GM19025 (cell line): ENCODE data around the gene ADCY9.
"Not testable (repeated sequence)": the region's sequence is repeated elsewhere in the genome, so short reads cannot be mapped to it uniquely, and the experiment has no call there.

ENCODE experiments used
- ATAC-seq: cut with Tn5 transposase; IDR thresholded peaks from one replicate; pipeline ENCODE4 v1.9.1; 2021; ENCODE audit warnings: mild to moderate bottlenecking, low read depth, moderate library complexity; ENCODE audit not compliant: unreplicated experiment

The ADCY9 gene

DNA sequence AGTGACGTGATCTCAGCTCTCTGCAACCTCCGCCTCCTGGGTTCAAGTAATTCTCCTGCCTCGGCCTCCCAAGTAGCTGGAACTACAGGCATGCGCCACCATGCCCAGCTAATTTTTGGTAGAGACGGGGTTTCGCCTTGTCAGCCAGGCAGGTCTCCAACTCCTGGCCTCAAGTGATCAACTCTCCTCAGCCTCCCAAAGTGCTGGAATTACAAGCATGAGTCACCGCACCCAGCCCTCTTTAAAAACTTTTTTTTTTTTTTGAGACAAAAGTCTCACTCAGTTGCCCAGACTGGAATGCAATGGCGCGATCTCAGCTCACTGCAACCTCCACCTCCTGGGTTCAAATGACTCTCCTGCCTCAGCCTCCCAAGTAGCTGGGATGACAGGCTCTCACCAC is 43.1 kb downstream of the ADCY9 start:
- ATAC-seq: not testable (repeated sequence)

- ATAC-seq: no peak
Measured at GRCh38 chr16:4071686-4072561, 44.3 kb downstream of the ADCY9 start.

DNA sequence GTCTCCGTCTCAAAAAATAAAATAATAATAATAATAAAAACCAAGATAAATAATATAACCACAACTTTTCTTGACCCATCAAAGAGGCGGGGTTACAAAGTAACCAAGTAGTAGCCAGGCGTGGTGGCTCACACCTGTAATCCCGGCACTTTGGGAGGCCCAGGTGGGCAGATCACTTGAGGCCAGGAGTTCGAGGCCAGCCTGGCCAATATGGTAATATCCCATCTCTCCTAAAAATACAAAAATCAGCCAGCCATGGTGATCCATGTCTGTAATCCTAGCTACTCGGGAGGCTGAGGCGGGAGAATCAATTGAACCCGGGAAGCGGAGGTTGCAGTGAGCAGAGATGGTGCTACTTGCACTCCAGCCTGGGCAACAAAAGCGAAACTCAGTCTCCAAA is 45.3 kb downstream of the ADCY9 start:
- ATAC-seq: no peak

- no peak for ATAC-seq
Measured at GRCh38 chr16:4067262-4068001, 48.8 kb downstream of the ADCY9 start.

DNA sequence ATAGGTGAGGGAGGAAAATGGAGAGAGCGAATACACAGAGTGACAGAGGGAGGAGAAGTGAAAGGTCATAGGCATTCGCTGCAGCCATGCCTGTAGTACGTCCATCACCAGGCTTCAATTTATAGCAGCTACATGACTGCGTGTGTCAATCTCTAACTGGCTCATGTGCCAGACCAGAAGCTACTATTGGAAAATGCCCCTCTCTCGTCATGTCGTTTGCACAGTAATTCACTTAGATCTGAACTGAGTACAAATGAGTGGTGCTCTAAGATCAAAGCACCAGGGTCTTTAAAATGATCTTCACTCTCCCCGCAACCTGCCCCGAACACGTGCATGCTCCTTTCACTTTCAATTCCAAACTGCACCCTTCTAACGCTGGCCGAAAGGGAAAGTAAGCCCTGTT is 51.3 kb downstream of the ADCY9 start:
- no peak for ATAC-seq

GRCh38 chr16:4062212-4062802 is 53.9 kb downstream of the ADCY9 start:
- no peak for ATAC-seq

DNA sequence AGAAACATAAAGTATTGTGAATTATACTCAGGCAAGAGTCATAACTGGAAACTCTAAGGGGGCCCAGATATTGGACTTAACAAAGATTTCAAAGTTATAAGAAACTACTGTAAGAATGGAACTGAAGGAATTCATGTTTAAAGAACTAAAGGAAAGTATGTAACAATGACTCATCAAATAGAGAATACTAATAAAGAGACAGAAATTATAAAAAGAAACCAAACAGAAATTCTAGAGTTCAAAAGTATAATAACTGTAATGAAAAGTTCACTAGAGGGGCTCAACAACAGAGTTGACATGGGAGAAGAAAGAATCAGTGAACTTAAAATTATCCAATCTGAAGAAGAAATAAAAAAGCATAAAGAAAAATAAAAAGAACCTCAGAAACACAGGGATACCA is 55.4 kb downstream of the ADCY9 start:
- ATAC-seq: no peak

- no peak for ATAC-seq
Measured at GRCh38 chr16:4060009-4060408, 56.2 kb downstream of the ADCY9 start.

DNA sequence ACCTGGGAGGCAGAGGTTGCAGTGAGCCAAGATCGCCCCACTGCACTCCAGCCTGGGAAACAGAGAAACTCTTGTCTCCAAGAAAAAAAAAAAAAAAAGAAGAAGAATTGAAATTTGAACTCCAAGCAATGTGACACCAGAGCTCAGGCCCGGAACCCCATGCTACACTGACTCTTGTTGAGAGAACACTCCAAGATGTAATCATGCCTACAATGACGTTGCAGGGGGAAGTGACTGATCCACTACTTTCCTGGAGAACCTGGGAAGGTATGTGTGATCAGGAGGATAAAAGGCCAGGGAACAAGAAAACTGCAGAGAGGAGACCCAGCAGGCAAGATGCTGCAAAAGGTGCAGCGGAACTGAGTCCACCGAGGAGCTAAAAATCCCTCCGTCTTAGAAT is 57.9 kb downstream of the ADCY9 start:
- no peak for ATAC-seq

DNA sequence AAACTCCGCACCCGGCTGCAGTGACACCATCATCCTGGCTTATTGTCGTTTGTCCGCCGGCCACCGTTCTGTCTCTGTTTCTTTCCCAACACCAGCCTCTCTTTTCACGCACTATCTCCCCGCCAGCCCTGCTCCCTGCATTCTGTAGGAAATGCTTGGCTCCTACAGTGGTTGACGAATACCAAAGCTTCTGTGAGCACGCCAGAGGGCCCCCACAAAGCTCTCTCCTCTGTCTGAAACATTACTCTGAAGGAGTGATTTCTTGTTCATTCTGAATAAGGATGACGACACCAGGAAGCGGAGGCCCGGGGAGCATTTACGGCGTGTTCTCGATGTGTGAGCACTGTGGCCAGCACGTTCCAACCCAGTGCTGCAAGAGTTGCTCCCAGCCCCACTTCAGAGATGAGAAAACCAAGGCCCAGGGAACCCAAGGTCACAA is 58.8 kb downstream of the ADCY9 start:
- ATAC-seq: no peak

DNA sequence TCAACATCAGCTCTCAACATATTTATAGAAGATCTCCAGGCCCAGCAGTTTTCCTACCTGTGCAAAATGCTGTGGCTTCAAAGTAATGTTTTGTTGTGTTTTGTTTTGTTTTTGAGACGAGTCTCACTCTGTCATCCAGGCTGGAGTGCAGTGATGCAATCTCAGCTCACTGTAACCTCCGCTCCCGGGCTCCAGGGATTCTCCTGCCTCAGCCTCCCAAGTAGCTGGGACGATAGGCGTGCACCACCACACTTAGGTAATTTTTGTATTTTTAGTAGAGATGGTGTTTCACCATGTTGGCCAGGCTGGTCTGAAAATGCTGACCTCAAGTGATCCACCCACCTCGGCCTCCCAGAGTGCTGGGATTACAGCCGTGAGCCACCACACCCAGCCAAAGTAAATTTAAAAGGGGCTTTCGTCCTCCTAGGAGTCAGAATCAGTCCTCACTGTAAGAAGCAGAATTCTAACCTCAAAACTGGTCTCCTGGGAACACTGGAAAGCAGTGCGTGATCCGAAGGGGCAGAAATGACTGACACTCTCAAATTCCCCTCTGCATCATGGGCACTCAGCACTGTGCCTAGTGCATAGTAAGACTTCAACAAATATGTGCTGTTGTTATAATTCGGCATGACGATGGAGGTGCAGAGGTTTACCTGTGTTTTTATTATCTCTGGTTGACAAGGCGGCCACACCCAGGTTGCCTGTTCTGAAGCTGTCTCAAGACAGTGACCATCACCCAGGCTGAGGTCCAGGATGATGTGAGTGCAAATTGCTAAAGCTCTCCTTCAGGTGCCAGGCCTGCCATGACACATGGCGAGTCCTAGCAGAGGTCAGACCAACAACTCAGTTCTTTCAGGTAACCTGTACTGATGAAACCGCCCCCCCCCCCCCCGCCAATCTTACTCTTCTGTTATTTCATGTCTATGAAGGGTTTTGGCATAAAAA is 59.8 kb downstream of the ADCY9 start:
- no peak for ATAC-seq

- ATAC-seq: no peak
Measured at GRCh38 chr16:4055748-4056147, 60.5 kb downstream of the ADCY9 start.

- no peak for ATAC-seq
Measured at GRCh38 chr16:4053301-4053845, 62.9 kb downstream of the ADCY9 start.

- no peak for ATAC-seq
Measured at GRCh38 chr16:4052801-4053293, 63.4 kb downstream of the ADCY9 start.

GRCh38 chr16:4052096-4052495 is 64.1 kb downstream of the ADCY9 start:
- no peak for ATAC-seq

DNA sequence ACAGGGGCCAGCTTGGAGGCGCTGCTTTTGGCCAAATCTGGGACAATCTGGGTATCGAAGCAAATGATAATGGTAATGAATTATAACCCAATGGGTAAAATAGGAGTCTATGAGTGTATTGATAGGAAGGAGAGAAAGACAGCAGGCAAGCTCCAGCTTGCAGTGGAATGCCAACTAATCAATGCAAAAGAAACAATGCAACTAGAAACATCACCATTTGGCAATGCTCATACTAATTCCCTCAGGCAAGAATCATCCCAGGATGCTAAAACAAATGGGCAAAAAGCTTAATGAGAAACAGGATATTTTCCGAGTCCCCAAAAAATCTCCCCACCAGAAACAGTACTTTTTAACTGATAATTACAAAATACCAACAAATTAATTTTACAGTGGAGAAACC is 64.7 kb downstream of the ADCY9 start:
- no peak for ATAC-seq

GRCh38 chr16:4049031-4049430 is 67.2 kb downstream of the ADCY9 start:
- no peak for ATAC-seq

DNA sequence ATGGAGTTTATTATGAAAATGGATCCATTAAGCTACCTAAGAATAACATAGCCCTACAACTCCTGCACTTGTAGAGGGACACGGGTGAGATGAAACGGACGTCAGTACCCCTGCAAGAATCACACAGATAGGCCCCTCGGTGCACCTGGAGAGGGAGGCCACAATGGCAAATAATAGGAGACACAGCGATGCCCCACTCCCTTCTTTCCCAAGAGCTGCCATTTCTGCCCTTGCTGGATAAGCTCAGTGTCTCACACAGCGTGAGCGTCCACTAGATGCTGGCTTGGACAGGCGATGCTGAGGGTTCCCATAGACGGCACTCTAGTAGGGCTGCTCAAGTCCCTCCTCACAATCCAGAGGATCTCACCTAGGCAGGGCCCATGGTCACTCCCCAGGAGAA is 67.8 kb downstream of the ADCY9 start:
- no peak for ATAC-seq

DNA sequence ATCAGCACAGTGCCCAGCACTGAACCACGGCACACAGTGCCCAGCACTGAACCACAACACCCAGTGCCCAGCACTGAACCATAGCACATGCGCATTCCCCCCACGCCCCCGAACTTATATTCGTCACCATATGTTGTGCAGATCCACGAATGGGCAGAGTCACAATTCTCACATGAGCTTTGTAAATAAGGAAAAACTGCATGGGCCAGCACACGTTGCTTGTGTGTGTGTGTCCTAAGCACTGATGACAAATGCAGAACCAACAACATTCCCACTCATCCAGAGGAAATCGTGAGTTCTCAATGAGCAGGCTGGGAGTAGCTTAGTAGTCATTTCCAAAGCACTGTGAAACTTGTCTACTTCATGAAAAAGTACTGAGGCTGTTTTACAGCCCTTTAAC is 70.0 kb downstream of the ADCY9 start:
- no peak for ATAC-seq

DNA sequence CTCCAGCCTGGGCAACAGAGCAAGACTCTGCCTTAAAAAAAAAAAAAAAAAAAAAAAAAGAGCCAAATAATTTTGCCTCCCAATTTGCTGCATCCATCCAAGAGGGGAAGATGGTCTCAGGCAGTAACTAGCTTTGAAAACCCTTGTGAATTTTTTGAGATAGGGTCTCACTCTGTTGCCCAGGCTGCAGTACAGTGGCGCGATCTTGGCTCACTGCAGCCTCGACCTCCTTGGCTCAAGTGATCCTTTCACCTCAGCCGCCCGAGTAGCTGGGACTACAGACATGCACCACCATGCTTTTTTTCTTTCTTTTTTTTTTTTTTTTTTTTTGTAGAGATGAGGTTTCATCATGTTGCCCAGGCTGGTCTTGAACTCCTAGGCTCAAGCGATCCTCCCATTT is 70.7 kb downstream of the ADCY9 start:
- ATAC-seq: not testable (repeated sequence)
